GM18526 (cell line): ENCODE measurements around the gene PLPPR3.

Source experiments
- POLR2A ChIP-seq: IDR thresholded peaks from 3 replicates; pipeline ENCODE4 v1.6.1; 2011; ENCODE audit not compliant: insufficient read length; ENCODE audit errors: extremely low read depth

PLPPR3 gene

DNA sequence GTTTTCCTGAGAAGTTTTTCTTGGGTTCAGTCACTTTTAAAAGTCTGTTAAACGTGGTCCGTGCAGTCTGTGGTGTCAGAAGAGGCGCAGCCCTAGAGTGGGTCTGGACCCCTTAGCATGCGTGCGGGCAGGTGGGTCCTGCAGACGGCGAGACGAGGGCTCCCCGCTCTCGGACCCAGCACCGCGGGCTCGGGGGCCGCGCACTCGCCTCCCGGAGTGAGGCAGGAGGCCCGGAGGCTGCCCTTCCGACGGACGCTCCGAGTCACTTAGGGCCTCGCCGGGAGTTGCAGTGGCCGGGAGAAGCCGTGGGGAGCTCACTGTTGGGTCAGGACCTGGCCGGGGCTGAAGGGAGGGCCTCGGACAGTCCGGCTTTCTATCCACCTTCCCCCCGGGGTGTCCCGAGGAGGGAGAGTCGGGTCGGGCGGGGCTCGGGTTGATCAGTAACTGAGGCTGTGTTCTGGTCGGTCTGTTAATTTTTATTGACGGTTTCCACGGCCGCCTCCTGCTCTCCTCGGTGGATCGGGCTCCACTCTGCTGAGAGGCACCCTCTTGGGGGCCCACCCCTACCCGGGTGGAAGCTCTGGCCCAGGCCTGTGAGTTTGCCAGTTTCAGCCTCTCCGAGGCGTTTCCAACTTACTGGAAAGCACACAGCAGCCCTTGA, 23.2 kb downstream of the PLPPR3 start:
- peak; percentile 20 for TF ChIP-seq POLR2A

DNA sequence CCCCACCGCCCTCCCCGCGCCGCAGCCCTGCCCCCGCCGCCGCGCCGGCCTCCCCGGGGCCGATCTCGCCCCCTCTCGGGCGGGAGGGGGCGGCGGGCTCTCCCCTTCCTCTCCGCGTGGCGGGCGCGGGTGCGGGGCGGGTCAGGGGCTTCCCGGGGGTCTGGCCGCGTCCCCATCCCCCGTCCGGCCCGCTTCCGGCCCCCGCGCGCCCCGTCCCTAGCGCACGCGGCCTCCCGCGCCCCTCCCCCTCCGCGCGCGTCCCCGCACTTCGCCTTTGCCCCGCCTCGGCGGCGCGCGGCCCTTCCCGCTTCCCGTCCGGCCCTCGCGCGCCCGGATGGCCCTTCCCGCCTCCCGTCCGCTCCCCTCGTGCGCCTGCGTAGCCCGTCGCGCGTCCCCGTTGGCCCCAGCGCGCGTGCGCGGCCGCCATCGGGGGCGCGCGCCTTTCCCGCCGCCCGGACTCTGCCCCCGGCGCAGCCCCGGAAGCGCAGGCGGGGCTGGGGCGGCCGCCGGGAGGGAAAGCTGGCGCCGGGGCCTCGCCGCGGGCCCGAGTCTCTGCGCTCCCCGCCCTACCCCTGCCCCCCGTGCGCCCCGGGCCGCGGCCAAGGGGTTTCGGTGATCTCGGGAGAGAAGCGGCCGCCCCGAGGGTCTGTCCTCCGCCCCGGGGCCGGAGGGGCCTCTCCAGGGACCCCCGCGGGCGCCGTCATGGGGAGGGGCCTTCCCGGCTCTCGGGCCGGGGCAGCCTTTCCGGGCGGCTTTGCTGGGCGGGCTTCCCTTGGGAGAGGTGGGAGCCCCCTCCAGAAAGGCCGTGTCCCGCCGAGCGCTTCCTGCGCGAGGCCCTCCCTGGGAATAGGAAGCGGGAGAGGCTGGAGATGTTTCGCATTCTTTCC, 24.0 kb downstream of the PLPPR3 start:
- no peak for TF ChIP-seq POLR2A

DNA sequence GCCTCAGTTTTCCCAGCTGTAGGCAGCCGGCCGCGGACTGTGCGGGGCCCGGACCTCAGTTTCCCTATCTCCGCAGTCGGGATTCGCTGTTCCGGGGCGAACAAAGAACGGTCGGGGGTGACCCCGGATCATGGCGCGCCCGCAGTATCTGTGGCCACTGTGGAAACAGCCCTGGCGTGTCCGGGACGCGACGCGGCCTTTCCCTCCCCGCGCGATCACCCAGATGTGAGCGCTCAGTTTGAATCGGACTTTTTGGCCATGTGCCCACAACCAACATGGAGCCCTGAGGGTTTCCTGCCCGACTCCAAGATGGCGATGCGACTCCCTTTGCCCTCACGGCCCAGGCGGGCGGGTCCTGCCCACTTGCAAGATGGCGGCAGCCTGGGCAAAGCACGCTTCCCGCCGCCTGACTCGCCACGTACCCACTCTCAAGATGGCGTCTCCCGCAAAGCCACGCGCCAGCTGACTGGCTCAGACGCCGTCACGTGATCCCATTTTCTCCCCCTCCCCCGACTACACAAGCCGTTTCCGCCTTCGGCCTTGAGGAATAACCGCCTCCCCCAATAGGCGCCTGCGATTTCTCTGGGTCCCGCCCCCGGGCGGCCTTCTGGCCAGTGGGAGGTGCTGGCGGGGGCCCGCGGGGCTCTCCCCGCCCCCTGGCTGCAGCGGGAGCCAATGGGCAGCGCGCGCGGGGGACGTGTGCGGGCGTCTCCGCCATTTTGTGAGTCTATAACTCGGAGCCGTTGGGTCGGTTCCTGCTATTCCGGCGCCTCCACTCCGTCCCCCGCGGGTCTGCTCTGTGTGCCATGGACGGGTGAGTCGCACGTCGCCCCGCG, 24.8 kb downstream of the PLPPR3 start, which contains the start of gene PTBP1:
Gene PTBP1 (plus strand): TSS at position 761 of the 836 bp plus-strand sequence. CDS start 46 bp downstream, at position 807.
- peak; percentile 96 for TF ChIP-seq POLR2A

DNA sequence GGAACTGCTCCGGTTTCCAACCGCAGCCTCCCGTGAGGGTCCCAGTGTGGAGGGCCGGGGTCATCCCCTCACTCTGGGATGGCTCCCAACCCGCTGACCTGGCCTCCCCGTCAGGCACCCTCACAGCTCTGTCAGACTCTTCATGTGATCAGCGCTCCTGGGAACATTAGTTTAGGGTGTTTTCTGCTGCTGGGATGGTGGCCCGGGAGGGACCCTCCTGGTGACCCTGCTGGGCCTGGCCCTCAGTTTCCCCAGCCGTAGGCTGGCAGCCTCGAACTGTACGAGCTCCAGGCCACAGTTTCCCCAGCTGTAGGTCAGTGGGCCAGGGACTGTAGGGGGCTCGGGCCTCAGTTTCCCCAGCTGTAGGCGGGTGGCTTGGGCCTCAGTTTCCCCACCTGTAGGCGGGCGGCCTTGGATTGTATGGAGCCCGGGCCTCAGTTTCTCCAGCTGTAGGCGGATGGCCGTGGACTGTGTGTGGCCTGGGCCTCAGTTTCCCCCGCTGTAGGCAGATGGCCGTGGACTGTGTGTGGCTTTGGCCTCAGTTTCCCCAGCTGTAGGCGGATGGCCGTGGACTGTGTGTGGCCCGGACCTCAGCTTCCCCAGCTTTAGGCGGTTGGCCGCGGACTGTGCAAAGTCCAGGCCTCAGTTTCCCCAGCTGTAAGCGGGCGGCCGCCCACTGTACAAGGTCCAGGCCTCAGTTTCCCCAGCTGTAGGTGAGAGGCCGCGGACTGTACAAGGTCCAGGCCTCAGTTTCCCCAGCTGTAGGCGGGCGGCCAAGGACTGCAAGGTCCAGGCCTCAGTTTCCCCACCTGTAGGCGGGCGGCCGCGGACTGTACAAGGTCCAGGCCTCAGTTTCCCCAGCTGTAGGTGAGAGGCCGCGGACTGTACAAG, 25.8 kb downstream of the PLPPR3 start:
- no peak for TF ChIP-seq POLR2A

DNA sequence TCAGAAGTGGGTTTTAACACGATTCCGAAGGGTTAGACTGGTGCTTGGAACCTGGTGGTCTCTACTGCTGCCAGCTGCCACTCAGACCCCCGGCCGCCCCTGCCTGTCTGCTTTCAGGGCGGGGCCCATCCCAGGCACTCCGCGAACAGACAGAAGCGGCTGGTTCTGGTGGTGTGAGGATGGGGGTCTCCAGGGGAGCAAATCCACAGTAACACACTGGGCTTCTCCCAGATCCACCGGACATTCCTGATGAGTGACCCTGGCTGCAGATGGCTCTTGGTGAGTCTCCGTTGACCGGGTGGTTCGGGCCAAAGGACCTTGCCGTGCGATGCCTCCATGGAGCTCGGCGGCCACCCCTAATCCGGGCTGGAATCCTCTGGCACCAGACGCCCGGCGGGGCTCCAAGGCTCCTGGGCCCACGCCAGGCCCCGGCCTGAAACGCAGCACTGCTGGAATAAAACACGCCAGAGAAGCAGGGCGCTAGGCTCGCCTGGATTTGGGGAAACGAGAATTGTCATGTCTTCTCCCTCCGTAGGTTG, 26.6 kb downstream of the PLPPR3 start:
- no peak for TF ChIP-seq POLR2A

DNA sequence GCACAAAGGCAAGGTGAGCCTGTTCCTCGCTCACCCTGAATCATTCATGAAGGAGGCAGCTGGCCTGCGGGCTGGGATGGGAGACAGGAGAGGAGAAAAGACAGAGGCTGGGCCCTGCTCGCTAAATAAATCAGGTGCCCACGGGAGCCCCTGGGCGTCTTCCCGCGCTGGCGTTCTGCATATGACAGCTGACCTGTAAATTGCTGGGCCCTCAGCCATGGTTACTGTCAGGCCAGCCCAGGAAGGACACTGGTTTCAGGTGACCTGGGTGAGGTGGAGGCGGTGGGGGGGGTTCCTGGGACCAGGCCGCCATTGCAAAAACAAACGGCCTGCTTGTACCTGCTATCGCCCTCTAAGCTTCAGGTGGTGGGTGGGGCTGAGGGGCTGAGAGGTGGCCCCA, 27.9 kb downstream of the PLPPR3 start:
- TF ChIP-seq POLR2A = no peak

DNA sequence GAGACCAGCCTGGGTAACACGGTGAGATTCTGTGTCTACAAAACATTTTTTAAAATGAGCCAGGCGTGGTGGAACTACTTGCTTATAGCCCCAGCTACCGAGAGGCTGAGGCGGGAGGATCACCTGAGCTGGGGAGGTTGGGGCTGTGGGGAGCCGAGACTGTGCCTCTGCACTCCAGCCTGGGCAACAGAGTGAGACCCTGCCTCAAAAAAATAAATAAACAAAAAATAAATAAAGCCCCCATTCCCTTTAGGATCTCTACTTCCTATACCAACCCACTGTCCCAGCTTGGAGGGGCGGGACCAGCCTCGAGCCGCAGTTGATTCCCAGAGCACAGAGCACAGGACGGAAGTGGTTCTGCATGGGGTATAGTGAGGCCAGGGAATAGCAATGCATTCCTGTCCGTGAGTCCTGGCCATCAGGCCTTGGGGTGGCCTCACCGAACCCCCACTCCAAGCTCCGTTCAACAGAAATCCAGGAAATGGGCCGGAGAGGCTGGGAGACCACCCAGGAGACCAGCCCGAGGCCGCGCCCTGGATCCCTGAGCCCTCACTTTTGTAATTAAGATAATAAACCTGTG, 29.4 kb downstream of the PLPPR3 start:
- TF ChIP-seq POLR2A = no peak

DNA sequence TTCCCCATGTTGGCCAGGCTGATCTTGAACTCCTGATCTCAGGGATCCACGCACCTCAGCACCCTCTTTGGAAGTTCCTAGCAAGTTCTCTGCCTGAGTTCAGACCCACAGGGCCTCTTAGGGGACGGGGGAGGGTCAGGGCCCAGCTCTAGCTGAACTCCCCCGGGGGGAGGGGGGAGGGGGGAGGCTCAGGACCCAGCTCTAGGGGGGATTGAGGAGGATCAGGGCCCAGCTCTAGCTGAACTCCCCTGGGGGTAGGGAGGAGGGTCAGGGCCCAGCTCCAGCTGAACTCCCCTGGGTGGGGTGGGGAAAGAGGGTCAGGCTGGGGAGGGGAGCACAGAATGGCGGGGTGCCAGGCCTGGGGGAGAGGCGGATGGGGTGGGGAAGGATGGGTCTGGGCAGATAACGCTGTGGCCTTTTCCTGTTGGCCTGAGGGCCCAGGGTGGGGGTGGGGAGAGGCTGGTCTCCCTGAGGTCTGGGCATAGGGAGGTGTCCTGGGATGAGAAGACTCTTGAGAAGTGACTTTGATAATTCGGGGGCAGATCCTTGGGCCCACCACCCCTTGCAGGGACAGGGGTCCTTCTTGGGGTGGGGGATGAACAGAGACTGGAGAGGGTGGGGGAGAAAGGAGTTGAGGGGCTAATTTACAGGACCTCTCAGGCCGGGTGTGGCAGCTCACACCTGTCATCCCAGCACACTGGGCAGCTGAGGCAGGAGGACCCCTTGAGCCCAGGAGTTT, 30.0 kb downstream of the PLPPR3 start:
- TF ChIP-seq POLR2A = no peak

DNA sequence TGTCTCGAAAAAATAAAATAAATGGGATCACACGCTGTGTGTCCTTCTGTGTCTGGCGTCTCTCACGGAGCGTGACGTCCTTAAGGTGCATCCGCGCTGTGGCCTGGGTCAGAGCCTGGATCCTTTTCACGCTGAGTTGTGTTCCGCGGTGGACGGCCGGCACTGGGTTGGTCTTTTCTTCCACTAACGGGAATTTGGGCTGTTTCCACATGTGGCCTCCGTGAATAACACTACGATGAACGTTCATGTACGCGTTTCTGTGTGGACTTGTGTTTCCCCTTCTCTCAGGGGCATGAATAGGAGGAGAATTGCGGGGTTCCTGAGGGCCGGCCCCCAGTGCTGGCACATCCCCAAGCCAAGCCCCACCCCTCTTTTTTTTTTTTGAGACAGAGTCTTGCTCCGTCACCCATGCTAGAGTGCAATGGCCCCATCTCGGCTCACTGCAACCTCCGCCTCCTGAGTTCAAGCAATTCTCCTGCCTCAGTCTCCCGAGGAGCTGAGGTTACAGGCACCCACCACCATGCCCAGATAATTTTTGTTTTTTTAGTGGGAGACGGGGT, 30.7 kb downstream of the PLPPR3 start:
- no peak for TF ChIP-seq POLR2A

DNA sequence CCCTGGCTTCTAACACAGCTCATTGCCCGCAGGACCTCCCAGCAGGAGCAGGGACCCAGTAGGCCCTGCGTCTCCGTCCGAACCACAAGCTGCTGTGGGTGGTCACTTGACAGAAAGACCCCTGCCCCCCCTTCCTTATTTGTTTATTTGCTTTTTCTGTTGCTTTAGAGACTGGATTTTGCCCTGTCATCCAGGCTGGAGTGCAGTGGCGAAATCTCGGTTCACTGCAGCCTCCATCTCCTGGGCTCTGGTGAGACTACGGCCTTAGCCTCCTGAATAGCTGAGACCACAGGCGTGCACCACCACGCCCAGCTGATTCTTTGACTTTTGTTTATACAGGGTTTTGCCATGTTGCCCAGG, 32.1 kb downstream of the PLPPR3 start:
- TF ChIP-seq POLR2A = no peak

DNA sequence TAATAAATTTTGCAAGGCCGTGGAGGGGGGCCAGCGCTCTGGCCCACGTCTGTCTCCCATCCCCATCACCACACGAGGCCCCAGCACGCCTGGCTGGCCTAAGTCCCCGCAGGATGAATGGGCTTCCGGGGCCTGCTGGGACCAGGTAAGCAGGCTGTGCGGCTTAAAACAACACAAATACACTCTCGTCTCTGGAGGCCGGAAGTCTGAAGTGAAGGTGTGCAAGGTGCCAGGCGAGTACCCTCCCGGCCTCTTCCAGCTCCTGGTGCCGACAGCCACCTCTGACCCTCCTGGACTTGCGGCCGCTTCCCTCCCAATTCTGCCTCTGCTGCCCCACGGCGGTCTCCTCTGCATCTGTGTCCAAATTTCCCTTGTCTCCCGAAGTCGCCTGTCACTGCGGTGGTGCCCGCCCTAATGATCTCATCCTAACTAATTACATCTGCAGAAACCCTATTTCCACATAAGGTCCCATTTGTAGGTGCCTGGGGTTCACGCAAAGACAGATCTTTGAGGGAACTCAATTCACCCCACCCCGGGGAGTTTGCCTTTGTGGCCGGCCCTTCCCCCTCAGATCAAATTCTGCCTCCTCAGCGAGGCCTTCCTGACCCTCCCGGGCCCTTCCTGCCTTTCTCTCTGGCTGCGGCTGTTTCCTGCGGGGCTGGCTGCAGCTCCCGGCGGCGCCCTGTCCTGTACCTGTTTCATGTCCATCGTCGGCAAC, 32.6 kb downstream of the PLPPR3 start:
- no peak for TF ChIP-seq POLR2A

DNA sequence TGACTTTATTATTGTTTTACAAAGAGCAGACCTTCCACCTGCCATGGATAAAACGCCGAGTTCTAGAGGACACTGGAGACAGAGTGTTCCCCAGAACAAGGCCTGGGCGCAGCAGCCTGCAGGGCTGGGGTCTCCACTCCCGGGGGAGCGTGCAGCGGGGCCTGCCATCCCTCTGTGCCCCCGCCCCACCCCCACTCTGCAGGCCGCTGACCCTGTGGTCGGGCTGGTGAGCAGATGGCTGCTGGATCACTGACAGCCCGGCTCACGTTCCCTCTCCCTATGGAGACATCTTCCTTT, 33.1 kb downstream of the PLPPR3 start:
- no peak for TF ChIP-seq POLR2A

DNA sequence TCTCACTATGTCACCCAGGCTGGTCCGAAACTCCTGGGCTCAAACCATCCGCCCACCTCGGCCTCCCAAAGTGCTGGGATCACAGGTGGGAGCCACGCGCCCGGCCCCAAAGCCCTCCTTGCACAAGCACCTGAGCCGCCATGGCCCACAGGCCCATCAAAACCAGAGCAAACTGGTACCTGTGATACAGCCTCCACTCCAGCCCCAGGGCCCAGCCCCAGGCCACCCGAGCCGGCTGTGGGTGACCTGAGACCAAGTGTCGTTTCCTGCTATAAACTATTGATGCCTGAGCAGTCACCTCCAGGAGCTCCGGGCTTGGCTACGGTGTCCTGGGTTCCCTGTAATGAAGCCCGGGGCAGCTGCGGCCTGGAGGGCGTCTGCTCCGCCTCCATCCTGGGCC, 34.2 kb downstream of the PLPPR3 start:
- no peak for TF ChIP-seq POLR2A
